Measurements from ENCODE around the gene KRT83.

DNA sequence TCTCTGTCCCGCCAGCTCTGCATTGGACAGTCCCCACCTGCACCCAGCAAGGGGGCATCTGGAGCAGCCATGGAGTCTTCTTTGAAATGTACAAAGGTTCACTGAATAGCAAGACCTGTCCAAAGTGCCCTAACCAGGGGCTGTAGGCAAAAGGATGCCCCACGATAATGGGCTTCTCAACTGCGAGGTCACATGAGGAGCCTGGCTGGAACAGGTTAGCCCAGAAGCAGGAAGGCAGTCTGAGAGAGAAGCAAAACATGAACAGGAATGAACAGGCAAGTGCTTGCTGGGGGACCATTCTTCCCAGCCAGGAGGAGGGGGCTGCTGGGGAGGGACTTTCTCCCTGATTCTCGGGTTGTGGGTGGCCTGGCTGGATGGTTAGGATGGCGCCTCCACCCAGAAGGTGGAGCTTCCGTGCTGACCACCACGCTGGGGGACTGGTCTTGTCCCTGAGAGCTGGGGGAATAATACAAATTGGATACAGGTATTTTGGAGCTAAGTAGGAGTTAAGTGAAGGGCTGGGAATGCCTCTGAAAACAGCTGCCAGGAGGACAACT, 39.0 kb upstream of the KRT83 start:
- TF ChIP-seq, protein P1, sequence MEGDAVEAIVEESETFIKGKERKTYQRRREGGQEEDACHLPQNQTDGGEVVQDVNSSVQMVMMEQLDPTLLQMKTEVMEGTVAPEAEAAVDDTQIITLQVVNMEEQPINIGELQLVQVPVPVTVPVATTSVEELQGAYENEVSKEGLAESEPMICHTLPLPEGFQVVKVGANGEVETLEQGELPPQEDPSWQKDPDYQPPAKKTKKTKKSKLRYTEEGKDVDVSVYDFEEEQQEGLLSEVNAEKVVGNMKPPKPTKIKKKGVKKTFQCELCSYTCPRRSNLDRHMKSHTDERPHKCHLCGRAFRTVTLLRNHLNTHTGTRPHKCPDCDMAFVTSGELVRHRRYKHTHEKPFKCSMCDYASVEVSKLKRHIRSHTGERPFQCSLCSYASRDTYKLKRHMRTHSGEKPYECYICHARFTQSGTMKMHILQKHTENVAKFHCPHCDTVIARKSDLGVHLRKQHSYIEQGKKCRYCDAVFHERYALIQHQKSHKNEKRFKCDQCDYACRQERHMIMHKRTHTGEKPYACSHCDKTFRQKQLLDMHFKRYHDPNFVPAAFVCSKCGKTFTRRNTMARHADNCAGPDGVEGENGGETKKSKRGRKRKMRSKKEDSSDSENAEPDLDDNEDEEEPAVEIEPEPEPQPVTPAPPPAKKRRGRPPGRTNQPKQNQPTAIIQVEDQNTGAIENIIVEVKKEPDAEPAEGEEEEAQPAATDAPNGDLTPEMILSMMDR (IDR thresholded peaks at IDR 0.05), result no peak
- no peak for TF ChIP-seq POLR2A (IDR thresholded peaks at IDR 0.05)

Data from uterus (tissue), 2 donors.